MM.1S (cell line): Measurements from ENCODE around the gene TTLL9.

Source experiments
- DNase-seq: peaks from one replicate; pipeline ENCODE4 v3.0.0-alpha.2; 2015
- H2AFZ ChIP-seq: fragments of 300-600 bp; sonication (generic); 2 replicates; pipeline ENCODE4 v1.6.0; 2016; ENCODE audit warnings: antibody characterized with exemption, low read length
- H3F3A ChIP-seq: fragments of 300-600 bp; sonication (generic); 2 replicates; pipeline ENCODE4 v1.6.1; 2016; ENCODE audit warnings: mild to moderate bottlenecking, antibody characterized with exemption, low read length, moderate library complexity, mixed read lengths; ENCODE audit not compliant: insufficient read depth
- H3K27ac ChIP-seq: fragments of 300-600 bp; sonication (generic); 2 replicates; pipeline ENCODE4 v1.5.1; 2016; ENCODE audit warnings: mild to moderate bottlenecking, low read length
- H3K27me3 ChIP-seq: fragments of 300-600 bp; sonication (generic); replicated peaks from 2 replicates; pipeline ENCODE4 v1.6.0; 2016; ENCODE audit warnings: low read length; ENCODE audit not compliant: insufficient read depth
- H3K36me3 ChIP-seq: fragments of 300-600 bp; sonication (generic); replicated peaks from 2 replicates; pipeline ENCODE4 v1.6.1; 2016; ENCODE audit warnings: mild to moderate bottlenecking, low read length, mixed read lengths; ENCODE audit not compliant: insufficient read depth
- H3K4me1 ChIP-seq: fragments of 300-600 bp; sonication (generic); 2 replicates; pipeline ENCODE4 v1.6.1; 2016; ENCODE audit warnings: low read length, mixed read lengths
- H3K4me2 ChIP-seq: fragments of 300-600 bp; sonication (generic); 2 replicates; pipeline ENCODE4 v1.6.0; 2016; ENCODE audit warnings: low read depth, low read length
- H3K4me3 ChIP-seq: fragments of 300-600 bp; sonication (generic); 2 replicates; pipeline ENCODE4 v1.5.1; 2016; ENCODE audit warnings: low read length, mixed read lengths
- H3K79me2 ChIP-seq: fragments of 300-600 bp; sonication (generic); 2 replicates; pipeline ENCODE4 v1.6.1; 2016; ENCODE audit warnings: mixed run types, low read length, mixed read lengths
- H3K9ac ChIP-seq: fragments of 300-600 bp; sonication (generic); 2 replicates; pipeline ENCODE4 v1.6.1; 2016; ENCODE audit warnings: low read length, mixed read lengths
- H3K9me2 ChIP-seq: fragments of 300-600 bp; sonication (generic); replicated peaks from 2 replicates; pipeline ENCODE4 v1.6.1; 2016; ENCODE audit warnings: mild to moderate bottlenecking, low read length, mixed read lengths; ENCODE audit not compliant: insufficient read depth
- H3K9me3 ChIP-seq: fragments of 300-600 bp; sonication (generic); replicated peaks from 2 replicates; pipeline ENCODE4 v1.6.1; 2016; ENCODE audit warnings: mild to moderate bottlenecking, low read length, mixed read lengths; ENCODE audit not compliant: insufficient read depth
- H4K20me1 ChIP-seq: fragments of 300-600 bp; sonication (generic); 2 replicates; pipeline ENCODE4 v1.6.1; 2016; ENCODE audit warnings: mild to moderate bottlenecking, low read length, moderate library complexity, mixed read lengths; ENCODE audit not compliant: insufficient read depth
- EZH2 ChIP-seq: fragments of 300-600 bp; sonication (generic); optimal IDR thresholded peaks from 2 replicates; pipeline ENCODE3; 2017; ENCODE audit warnings: low read depth, mild to moderate bottlenecking, antibody characterized with exemption, low read length, mixed read lengths
- EZH2phosphoT487 ChIP-seq: fragments of 300-600 bp; sonication (generic); IDR thresholded peaks from 2 replicates; pipeline ENCODE4 v1.6.1; 2018; ENCODE audit warnings: antibody characterized with exemption, low read length
- TF ChIP-seq, protein P1 (sequence below): fragments of 300-600 bp; sonication (generic); IDR thresholded peaks from 2 replicates; pipeline ENCODE4 v1.5.1; 2016; ENCODE audit warnings: antibody characterized with exemption, low read length, mixed read lengths

The TTLL9 gene

GRCh38 chr20:31954500-31954899 is 84.1 kb downstream of the TTLL9 start:
- H3K4me1 ChIP-seq, result peaks cover 9% of the 10 kb centered on the region
- H3K27me3 ChIP-seq, result peaks cover 56% of the 10 kb centered on the region
- no peak for TF ChIP-seq EZH2phosphoT487
- TF ChIP-seq, protein P1, sequence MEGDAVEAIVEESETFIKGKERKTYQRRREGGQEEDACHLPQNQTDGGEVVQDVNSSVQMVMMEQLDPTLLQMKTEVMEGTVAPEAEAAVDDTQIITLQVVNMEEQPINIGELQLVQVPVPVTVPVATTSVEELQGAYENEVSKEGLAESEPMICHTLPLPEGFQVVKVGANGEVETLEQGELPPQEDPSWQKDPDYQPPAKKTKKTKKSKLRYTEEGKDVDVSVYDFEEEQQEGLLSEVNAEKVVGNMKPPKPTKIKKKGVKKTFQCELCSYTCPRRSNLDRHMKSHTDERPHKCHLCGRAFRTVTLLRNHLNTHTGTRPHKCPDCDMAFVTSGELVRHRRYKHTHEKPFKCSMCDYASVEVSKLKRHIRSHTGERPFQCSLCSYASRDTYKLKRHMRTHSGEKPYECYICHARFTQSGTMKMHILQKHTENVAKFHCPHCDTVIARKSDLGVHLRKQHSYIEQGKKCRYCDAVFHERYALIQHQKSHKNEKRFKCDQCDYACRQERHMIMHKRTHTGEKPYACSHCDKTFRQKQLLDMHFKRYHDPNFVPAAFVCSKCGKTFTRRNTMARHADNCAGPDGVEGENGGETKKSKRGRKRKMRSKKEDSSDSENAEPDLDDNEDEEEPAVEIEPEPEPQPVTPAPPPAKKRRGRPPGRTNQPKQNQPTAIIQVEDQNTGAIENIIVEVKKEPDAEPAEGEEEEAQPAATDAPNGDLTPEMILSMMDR, result no peak
- TF ChIP-seq EZH2, result no peak
- H3K9me3 ChIP-seq, result no peaks in the 10 kb centered on the region
- H3K4me2 ChIP-seq, result no peak overlapping the region
- H3K4me3 ChIP-seq, result no peak overlapping the region
- peaks cover 23% of the 10 kb centered on the region for H3K79me2 ChIP-seq
- H3K36me3 ChIP-seq, result 0 out of 2 replicates have a peak, but pooled peaks cover 5% of the 10 kb centered on the region
- H4K20me1 ChIP-seq, result no peaks in the 10 kb centered on the region
- no peak for DNase-seq
- no peak overlapping the region for H3K27ac ChIP-seq
- no peaks in the 10 kb centered on the region for H3F3A ChIP-seq
- no peak overlapping the region for H3K9ac ChIP-seq
- H2AFZ ChIP-seq, result no peak overlapping the region
- H3K9me2 ChIP-seq, result no peaks in the 10 kb centered on the region

GRCh38 chr20:31956556-31957526 is 86.4 kb downstream of the TTLL9 start:
- Histone ChIP-seq H3K36me3 (no peaks in the 10 kb centered on the region), H3K9me3 (no peaks in the 10 kb centered on the region), H3K9ac (no peak overlapping the region), H3K4me1 (no peaks in the 10 kb centered on the region; the same call in 1 of the 2 replicates), H3F3A (no peaks in the 10 kb centered on the region), H3K79me2 (no peaks in the 10 kb centered on the region), H4K20me1 (no peaks in the 10 kb centered on the region), H3K4me3 (no peak overlapping the region), H2AFZ (no peak overlapping the region), H3K27me3 (peaks cover 78% of the 10 kb centered on the region), H3K9me2 (no peaks in the 10 kb centered on the region), H3K4me2 (no peak overlapping the region), H3K27ac (no peak overlapping the region)
- no peak for DNase-seq
- TF ChIP-seq EZH2phosphoT487 (no peak), EZH2 (no peak)
- TF ChIP-seq, protein P1, result no peak

DNA sequence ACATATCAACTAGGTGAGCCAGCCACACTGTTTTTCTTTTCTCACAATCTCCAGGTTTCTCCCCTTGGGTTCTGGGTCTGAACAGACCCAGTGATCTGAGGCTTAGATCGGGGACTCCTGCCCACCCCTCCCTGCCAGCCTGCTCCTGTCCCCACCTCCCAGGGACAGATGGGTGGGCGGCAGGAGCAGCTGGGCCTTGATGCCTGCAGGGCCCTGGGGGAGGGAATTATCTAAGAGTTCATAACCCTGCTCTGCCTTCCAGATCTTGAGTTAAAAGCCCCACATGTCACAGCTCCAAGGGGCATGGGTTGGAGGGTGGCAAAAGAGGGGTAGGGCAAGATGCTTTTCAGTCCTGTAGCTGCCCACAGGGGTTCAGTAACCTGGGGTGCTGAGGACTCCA is 92.3 kb downstream of the TTLL9 start:
- no peak overlapping the region for H3K4me3 ChIP-seq
- H3K27me3 ChIP-seq, result peaks cover 89% of the 10 kb centered on the region
- H3K4me2 ChIP-seq, result no peak overlapping the region
- H4K20me1 ChIP-seq, result no peaks in the 10 kb centered on the region
- no peaks in the 10 kb centered on the region for H3F3A ChIP-seq
- no peak overlapping the region for H3K9ac ChIP-seq
- DNase-seq, result no peak
- no peaks in the 10 kb centered on the region for H3K79me2 ChIP-seq
- no peaks in the 10 kb centered on the region for H3K4me1 ChIP-seq
- H3K36me3 ChIP-seq, result no peaks in the 10 kb centered on the region
- H2AFZ ChIP-seq, result no peak overlapping the region
- no peak overlapping the region for H3K27ac ChIP-seq
- H3K9me3 ChIP-seq, result no peaks in the 10 kb centered on the region
- H3K9me2 ChIP-seq, result no peaks in the 10 kb centered on the region
- TF ChIP-seq, protein P1, result no peak
- TF ChIP-seq EZH2 (no peak), EZH2phosphoT487 (no peak)
